ENCODE data around the gene CHRM1. TPM values are rescaled to one million over a fixed set of nuclear protein-coding genes. Genes with fewer than 3 reads are reported as not detected.

Gene CHRM1
- total RNA-seq, 1 experiment from 2014 or later, result not detected

Other genes with a start within 250 kb of the CHRM1 start
- gene UQCC3, start 249.7 kb downstream of the CHRM1 start, total RNA-seq (2014; rRNA removed; shearing (Covaris generic)), result 23.0 and 28.7 TPM in 2 replicates
- gene LBHD1, start 249.1 kb downstream of the CHRM1 start, total RNA-seq (2014; rRNA removed; shearing (Covaris generic)), result 1.8 and 3.7 TPM in 2 replicates
- gene UBXN1, start 242.3 kb downstream of the CHRM1 start, total RNA-seq (2014; rRNA removed; shearing (Covaris generic)), result 139 and 203 TPM in 2 replicates
- gene LRRN4CL, start 231.8 kb downstream of the CHRM1 start, total RNA-seq (2014; rRNA removed; shearing (Covaris generic)), result 0.07 and 0.12 TPM in 2 replicates
- gene BSCL2, start 213.9 kb downstream of the CHRM1 start, total RNA-seq (2014; rRNA removed; shearing (Covaris generic)), result 48.7 and 59.6 TPM in 2 replicates
- 0.14 TPM in 1 of 2 replicates, not detected in the other for gene GNG3, start 213.7 kb downstream of the CHRM1 start, total RNA-seq (2014; rRNA removed; shearing (Covaris generic))
- 13.5 and 14.9 TPM in 2 replicates for gene HNRNPUL2, start 193.9 kb downstream of the CHRM1 start, total RNA-seq (2014; rRNA removed; shearing (Covaris generic))
- 34.3 and 47.2 TPM in 2 replicates for gene TTC9C, start 192.9 kb downstream of the CHRM1 start, total RNA-seq (2014; rRNA removed; shearing (Covaris generic))
- 10.6 and 14.1 TPM in 2 replicates for gene ZBTB3, start 167.2 kb downstream of the CHRM1 start, total RNA-seq (2014; rRNA removed; shearing (Covaris generic))
- 96.3 and 110 TPM in 2 replicates for gene POLR2G, start 159.8 kb downstream of the CHRM1 start, total RNA-seq (2014; rRNA removed; shearing (Covaris generic))
- gene TAF6L, start 150.0 kb downstream of the CHRM1 start, total RNA-seq (2014; rRNA removed; shearing (Covaris generic)), result 38.3 and 55.0 TPM in 2 replicates
- 33.6 and 103 TPM in 2 replicates for gene TMEM179B, start 134.0 kb downstream of the CHRM1 start, total RNA-seq (2014; rRNA removed; shearing (Covaris generic))
- 52.9 and 55.5 TPM in 2 replicates for gene TMEM223, start 129.4 kb downstream of the CHRM1 start, total RNA-seq (2014; rRNA removed; shearing (Covaris generic))
- gene NXF1, start 115.9 kb downstream of the CHRM1 start, total RNA-seq (2014; rRNA removed; shearing (Covaris generic)), result 10.2 and 23.3 TPM in 2 replicates
- 40.9 and 49.0 TPM in 2 replicates for gene STX5, start 89.3 kb downstream of the CHRM1 start, total RNA-seq (2014; rRNA removed; shearing (Covaris generic))
- gene TEX54, start 88.5 kb downstream of the CHRM1 start, total RNA-seq (2014; rRNA removed; shearing (Covaris generic)), result not detected in 2 replicates
- gene WDR74, start 81.8 kb downstream of the CHRM1 start, total RNA-seq (2014; rRNA removed; shearing (Covaris generic)), result 103 and 110 TPM in 2 replicates
- gene SLC3A2, start 40.5 kb downstream of the CHRM1 start, total RNA-seq (2014; rRNA removed; shearing (Covaris generic)), result 225 and 239 TPM in 2 replicates
- not detected in 2 replicates for gene SLC22A6, start 63.6 kb upstream of the CHRM1 start, total RNA-seq (2014; rRNA removed; shearing (Covaris generic))
- gene SLC22A8, start 94.5 kb upstream of the CHRM1 start, total RNA-seq (2014; rRNA removed; shearing (Covaris generic)), result not detected in 2 replicates
- gene SLC22A24, start 222.9 kb upstream of the CHRM1 start, total RNA-seq (2014; rRNA removed; shearing (Covaris generic)), result not detected in 2 replicates

All from G401 (cell line).